PC-9 (cell line): ENCODE data around the gene HRH1.

Experiments used
- CTCF ChIP-seq: fragments of 200-600 bp; sonication (generic); conservative IDR thresholded peaks from 2 replicates; pipeline ENCODE4 v1.6.1; 2017; ENCODE audit warnings: mixed run types, antibody characterized with exemption, mild to moderate bottlenecking, moderate library complexity
- EZH2 ChIP-seq: fragments of 200-600 bp; sonication (generic); IDR thresholded peaks from 2 replicates; pipeline ENCODE4 v1.8.0; 2017; ENCODE audit warnings: antibody characterized with exemption, low read depth

- TF ChIP-seq CTCF (no peak), EZH2 (no peak)
Observed at GRCh38 chr3:11116336-11117059, 37.8 kb upstream of the HRH1 start.
